Measurements from ENCODE around the gene DEXI.

- TF ChIP-seq CTCF (IDR thresholded peaks at IDR 0.05) (no peak), POLR2A (IDR thresholded peaks at IDR 0.05) (no peak)
These were observed 59.3 kb downstream of the DEXI start for GRCh38 chr16:10883004-10883403.
